Muscle of leg (tissue), 11 donors: Measurements from ENCODE around the gene CCNL2. TPM values are rescaled to one million over a fixed set of nuclear protein-coding genes. Genes with fewer than 3 reads are reported as not detected.
A peak's percentile ranks its signal among the peaks of the same experiment; 100 is the strongest.

ENCODE experiments used
- DNase-seq: peaks from one replicate; pipeline ENCODE4 v3.0.0; 2013
- H3K27ac ChIP-seq: one replicate; pipeline ENCODE4 v1.5.1; 2013; ENCODE audit warnings: mild to moderate bottlenecking, low read length, control low read depth
- H3K27me3 ChIP-seq: one replicate; pipeline ENCODE4 v1.6.1; 2013; ENCODE audit warnings: low read length; ENCODE audit not compliant: control insufficient read depth, insufficient read depth
- H3K36me3 ChIP-seq: one replicate; pipeline ENCODE4 v1.6.1; 2013; ENCODE audit warnings: low read length; ENCODE audit not compliant: control insufficient read depth, insufficient read depth
- H3K4me1 ChIP-seq: one replicate; pipeline ENCODE4 v1.6.1; 2013; ENCODE audit warnings: low read length; ENCODE audit not compliant: control insufficient read depth, insufficient read depth
- H3K4me3 ChIP-seq: one replicate; pipeline ENCODE4 v1.5.1; 2013; ENCODE audit warnings: low read length, control low read depth
- H3K9me3 ChIP-seq: replicated peaks from 2 replicates; pipeline ENCODE4 v1.6.1; 2013; ENCODE audit warnings: low read depth, low read length; ENCODE audit not compliant: control insufficient read depth
- WGBS: methylation state at CpG from one replicate; pipeline ENCODE4 v1.1.5; 2013; ENCODE audit warnings: missing lambda C conversion rate; ENCODE audit not compliant: insufficient coverage; 5-methylcytosine and 5-hydroxymethylcytosine counted together
- polyA plus RNA-seq, 8 donors: library from polyadenylated mRNA; unstranded; fragments of 120-200 nt; gene quantifications; one replicate each; pipeline versions ENCODE4 v1.2.1 to v1.2.3, GENCODE V29; 2013; ENCODE audit warnings: inconsistent platforms in 1 of 8, low replicate concordance in 1 of 8; ENCODE audit not compliant: insufficient read length in 8 of 8, insufficient read depth in 1 of 8
- total RNA-seq: library from RNA; stranded (reverse); fragments of 120-200 nt; gene quantifications from one replicate; pipeline ENCODE4 v1.2.4, GENCODE V29; 2013

CCNL2 gene
- total and polyA plus RNA-seq, 9 donors = 101 to 205 (median 150) TPM

- no peak overlapping the region for H3K27ac ChIP-seq
- H3K4me3 ChIP-seq = peak overlapping the region; percentile 26
- no peaks in the 10 kb centered on the region for H3K9me3 ChIP-seq
- WGBS = 4% methylated on average over 55 of the region's 66 CpGs
- no peaks in the 10 kb centered on the region for H3K27me3 ChIP-seq
- peak; percentile 40 for DNase-seq
- no peaks in the 10 kb centered on the region for H3K36me3 ChIP-seq
- peaks cover 58% of the 10 kb centered on the region for H3K4me1 ChIP-seq
Measured at GRCh38 chr1:1427106-1427819, 28.1 kb upstream of the CCNL2 start.

GRCh38 chr1:1426496-1427105 lies 27.5 kb upstream of the CCNL2 start:
- Histone ChIP-seq H3K36me3 (no peaks in the 10 kb centered on the region), H3K9me3 (no peaks in the 10 kb centered on the region), H3K4me1 (peaks cover 57% of the 10 kb centered on the region), H3K4me3 (no peak overlapping the region), H3K27ac (no peak overlapping the region), H3K27me3 (no peaks in the 10 kb centered on the region)
- no peak for DNase-seq
- 30% methylated on average over 16 of the region's 19 CpGs for WGBS

GRCh38 chr1:1425753-1426495 lies 26.8 kb upstream of the CCNL2 start:
- 50% methylated on average over 26 of the region's 33 CpGs for WGBS
- H3K27me3 ChIP-seq = no peaks in the 10 kb centered on the region
- no peak overlapping the region for H3K27ac ChIP-seq
- peaks cover 57% of the 10 kb centered on the region for H3K4me1 ChIP-seq
- no peak for DNase-seq
- no peak overlapping the region for H3K4me3 ChIP-seq
- no peaks in the 10 kb centered on the region for H3K9me3 ChIP-seq
- no peaks in the 10 kb centered on the region for H3K36me3 ChIP-seq

GRCh38 chr1:1425426-1425752 lies 26.3 kb upstream of the CCNL2 start:
- H3K9me3 ChIP-seq = no peaks in the 10 kb centered on the region
- H3K4me1 ChIP-seq = peaks cover 57% of the 10 kb centered on the region
- H3K36me3 ChIP-seq = no peaks in the 10 kb centered on the region
- no peak overlapping the region for H3K4me3 ChIP-seq
- H3K27me3 ChIP-seq = no peaks in the 10 kb centered on the region
- DNase-seq = no peak
- 56% methylated on average over 4 of the region's 12 CpGs for WGBS
- no peak overlapping the region for H3K27ac ChIP-seq

- Histone ChIP-seq H3K4me3 (no peak overlapping the region), H3K36me3 (no peaks in the 10 kb centered on the region), H3K27ac (no peak overlapping the region), H3K9me3 (no peaks in the 10 kb centered on the region), H3K4me1 (peaks cover 52% of the 10 kb centered on the region), H3K27me3 (no peaks in the 10 kb centered on the region)
- DNase-seq = no peak
- WGBS = 79% methylated on average over 12 of the region's 15 CpGs
Measured at GRCh38 chr1:1424707-1425106, 25.6 kb upstream of the CCNL2 start.

- H3K36me3 ChIP-seq = no peaks in the 10 kb centered on the region
- H3K27me3 ChIP-seq = no peaks in the 10 kb centered on the region
- no peaks in the 10 kb centered on the region for H3K9me3 ChIP-seq
- DNase-seq = no peak
- H3K4me3 ChIP-seq = no peak overlapping the region
- peaks cover 52% of the 10 kb centered on the region for H3K4me1 ChIP-seq
- 74% methylated on average over 3 of the region's 7 CpGs for WGBS
- H3K27ac ChIP-seq = no peak overlapping the region
Measured at GRCh38 chr1:1423245-1423597, 24.1 kb upstream of the CCNL2 start.

- H3K9me3 ChIP-seq = no peaks in the 10 kb centered on the region
- H3K4me3 ChIP-seq = no peak overlapping the region
- no peak for DNase-seq
- H3K27ac ChIP-seq = no peak overlapping the region
- H3K27me3 ChIP-seq = no peaks in the 10 kb centered on the region
- H3K4me1 ChIP-seq = peaks cover 52% of the 10 kb centered on the region
- H3K36me3 ChIP-seq = no peaks in the 10 kb centered on the region
- WGBS = 61% methylated on average over 20 of the region's 29 CpGs
Measured at GRCh38 chr1:1422465-1423244, 23.5 kb upstream of the CCNL2 start.

- DNase-seq = no peak
- no peak overlapping the region for H3K27ac ChIP-seq
- H3K4me3 ChIP-seq = no peak overlapping the region
- H3K4me1 ChIP-seq = peaks cover 52% of the 10 kb centered on the region
- WGBS = no CpG with 5 or more reads among the region's 7 CpGs
- no peaks in the 10 kb centered on the region for H3K36me3 ChIP-seq
- H3K9me3 ChIP-seq = no peaks in the 10 kb centered on the region
- no peaks in the 10 kb centered on the region for H3K27me3 ChIP-seq
Measured at GRCh38 chr1:1421907-1422464, 22.9 kb upstream of the CCNL2 start.

GRCh38 chr1:1421147-1421906 lies 22.2 kb upstream of the CCNL2 start, which contains the start of gene ANKRD65:
ANKRD65 (minus strand) TSS chr1:1421276; CDS start chr1:1421005, 271 bp downstream.
- peak within 1 kb of the TSS; percentile 70 for H3K27ac ChIP-seq
- peak within 1 kb of the TSS; percentile 36 for H3K4me3 ChIP-seq
- peak; percentile 48 for DNase-seq
- H3K4me1 ChIP-seq = peaks cover 47% of the 10 kb centered on the region
- H3K9me3 ChIP-seq = no peaks in the 10 kb centered on the region
- no peaks in the 10 kb centered on the region for H3K27me3 ChIP-seq
- H3K36me3 ChIP-seq = no peaks in the 10 kb centered on the region
- WGBS = 66% methylated on average over 5 of the region's 18 CpGs
